Esophagus squamous epithelium (tissue), 4 donors: ENCODE results near the gene FRS3.

Source experiments
- POLR2A ChIP-seq, 4 donors: fragments of 450-650 bp; IDR thresholded peaks; one replicate each; pipeline ENCODE4 v1.6.1; 2017; ENCODE audit warnings: antibody characterized with exemption in 4 of 4, mild to moderate bottlenecking in 4 of 4, moderate library complexity in 3 of 4
- TF ChIP-seq, protein P1 (sequence below), 6 experiments: fragments of 450-650 bp in 4 of 6; fragments of 200-600 bp in 2 of 6; sonication (generic) in 2 of 6; IDR thresholded peaks; one replicate each; pipeline ENCODE4 v1.5.1; 2016 to 2019; ENCODE audit warnings: antibody characterized with exemption in 6 of 6, mild to moderate bottlenecking in 4 of 6, moderate library complexity in 4 of 6

DNA sequence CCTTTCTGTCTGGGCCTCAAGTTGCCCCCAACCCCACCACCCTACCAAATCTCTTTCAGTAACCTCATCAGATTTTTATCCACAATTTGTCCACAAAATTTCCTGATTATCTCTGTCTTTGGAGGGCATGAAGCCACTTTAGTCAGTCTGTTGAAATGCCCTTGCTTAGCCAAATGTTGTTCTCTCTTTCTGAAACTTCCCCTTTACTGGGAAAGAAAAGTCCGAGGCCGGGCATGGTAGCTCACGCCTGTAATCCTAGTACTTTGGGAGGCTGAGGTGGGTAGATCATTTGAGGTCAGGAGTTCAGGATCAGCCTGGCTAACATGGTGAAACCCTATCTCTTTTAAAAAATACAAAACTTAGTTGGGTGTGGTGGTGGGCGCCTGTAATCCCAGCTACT lies 41.6 kb upstream of the FRS3 start:
- no peak for TF ChIP-seq POLR2A (IDR thresholded peaks at IDR 0.05)
- TF ChIP-seq, protein P1, sequence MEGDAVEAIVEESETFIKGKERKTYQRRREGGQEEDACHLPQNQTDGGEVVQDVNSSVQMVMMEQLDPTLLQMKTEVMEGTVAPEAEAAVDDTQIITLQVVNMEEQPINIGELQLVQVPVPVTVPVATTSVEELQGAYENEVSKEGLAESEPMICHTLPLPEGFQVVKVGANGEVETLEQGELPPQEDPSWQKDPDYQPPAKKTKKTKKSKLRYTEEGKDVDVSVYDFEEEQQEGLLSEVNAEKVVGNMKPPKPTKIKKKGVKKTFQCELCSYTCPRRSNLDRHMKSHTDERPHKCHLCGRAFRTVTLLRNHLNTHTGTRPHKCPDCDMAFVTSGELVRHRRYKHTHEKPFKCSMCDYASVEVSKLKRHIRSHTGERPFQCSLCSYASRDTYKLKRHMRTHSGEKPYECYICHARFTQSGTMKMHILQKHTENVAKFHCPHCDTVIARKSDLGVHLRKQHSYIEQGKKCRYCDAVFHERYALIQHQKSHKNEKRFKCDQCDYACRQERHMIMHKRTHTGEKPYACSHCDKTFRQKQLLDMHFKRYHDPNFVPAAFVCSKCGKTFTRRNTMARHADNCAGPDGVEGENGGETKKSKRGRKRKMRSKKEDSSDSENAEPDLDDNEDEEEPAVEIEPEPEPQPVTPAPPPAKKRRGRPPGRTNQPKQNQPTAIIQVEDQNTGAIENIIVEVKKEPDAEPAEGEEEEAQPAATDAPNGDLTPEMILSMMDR (IDR thresholded peaks at IDR 0.05), result no peak
